ENCODE results near the gene UBR2. TPM values are rescaled to one million over a fixed set of nuclear protein-coding genes. Genes with fewer than 3 reads are reported as not detected.
A peak's percentile ranks its signal among the peaks of the same experiment; 100 is the strongest.

Gene UBR2
- total and polyA plus RNA-seq, 9 of the 15 experiments (the other 6 are each of a cell fraction or from before 2014, with no cell fraction given): 9.1 to 38.9 (median 23.4) TPM

GRCh38 chr6:42652024-42652746 is 88.4 kb downstream of the UBR2 start:
- WGBS (ENCODE audit: insufficient coverage, low coverage, missing lambda C conversion rate): 87% methylated on average over 5 of the region's 5 CpGs

GRCh38 chr6:42653851-42654250 is 90.0 kb downstream of the UBR2 start:
- no TSS peak for BruUV-seq (replicated peaks)
- H3K36me3 ChIP-seq (ENCODE audit: control insufficient read depth, insufficient read depth, low read length): peaks cover 76% of the 10 kb centered on the region

More at GRCh38 chr6:42652024-42652746, 88.4 kb downstream of the UBR2 start:
- TF ChIP-seq ESRRA (IDR thresholded peaks at IDR 0.05; ENCODE audit: borderline replicate concordance, low read depth) (0 out of 2 replicates have a peak, but pooled peaks have one; percentile 38), PYGO2 (tag; IDR thresholded peaks at IDR 0.05) (no peak)
- ChIA-PET POLR2A (interaction anchor here (0.7 kb wide), 1 partner anchor 52 kb away, joined by 3 read pairs; no protein-coding TSS in a partner anchor), CTCF (ENCODE audit: low intra/inter-chr PET ratio) (interaction anchor here (1.0 kb wide), 1 partner anchor 10 kb away, joined by 4 read pairs; no protein-coding TSS in a partner anchor)
- Histone ChIP-seq H3K79me2 (ENCODE audit: control insufficient read depth, insufficient read depth, low read length) (no peaks in the 10 kb centered on the region), H3K9me1 (ENCODE audit: control insufficient read depth, insufficient read depth, low read length) (no peaks in the 10 kb centered on the region), H3K36me3 (ENCODE audit: control insufficient read depth, insufficient read depth, low read length) (peaks cover 67% of the 10 kb centered on the region), H2AFZ (ENCODE audit: low read depth, low read length) (no peak overlapping the region), H3K27ac (ENCODE audit: extremely low read depth, low read depth, low read length) (no peak overlapping the region), H3K4me3 (no peak overlapping the region), H3K9ac (ENCODE audit: insufficient read depth in 1 of 2, low read depth in 2 of 2, low read length in 2 of 2) (no peak overlapping the region), H4K20me1 (replicated peaks; ENCODE audit: control insufficient read depth, insufficient read depth, low read length) (no peaks in the 10 kb centered on the region), H3K27me3 (ENCODE audit: control insufficient read depth in 2 of 2, insufficient read depth in 2 of 2, low read length in 2 of 2) (no peaks in the 10 kb centered on the region), H3K4me2 (ENCODE audit: insufficient read depth, low read length) (no peak overlapping the region), H3K9me3 (replicated peaks; ENCODE audit: control insufficient read depth, insufficient read depth, low read depth, low read length) (no peaks in the 10 kb centered on the region), H3K4me1 (replicated peaks in 1 of 2; ENCODE audit: control insufficient read depth in 2 of 2, insufficient read depth in 2 of 2, low read length in 2 of 2) (no peaks in the 10 kb centered on the region)
- in situ Hi-C loops (cut with MboI) (no loop called here), intact Hi-C loops (cut with micrococcal nuclease) (no loop called here)
- ATAC-seq (no peak), FAIRE-seq (no peak), DNase-seq (ENCODE audit: extremely low read depth in 1 of 4, low spot score in 3 of 4) (no peak)
- BruUV-seq (replicated peaks): no TSS peak

More at GRCh38 chr6:42653851-42654250, 90.0 kb downstream of the UBR2 start:
- CTCF ChIA-PET (ENCODE audit: low intra/inter-chr PET ratio): no interaction called here
- no peak for ATAC-seq
- Histone ChIP-seq H3K4me1 (replicated peaks in 1 of 2; ENCODE audit: control insufficient read depth in 2 of 2, insufficient read depth in 2 of 2, low read length in 2 of 2) (no peaks in the 10 kb centered on the region), H3K9ac (ENCODE audit: insufficient read depth in 1 of 2, low read depth in 2 of 2, low read length in 2 of 2) (no peak overlapping the region), H3K79me2 (ENCODE audit: control insufficient read depth, insufficient read depth, low read length) (no peaks in the 10 kb centered on the region), H4K20me1 (replicated peaks; ENCODE audit: control insufficient read depth, insufficient read depth, low read length) (no peaks in the 10 kb centered on the region), H3K4me3 (no peak overlapping the region), H3K9me3 (replicated peaks; ENCODE audit: control insufficient read depth, insufficient read depth, low read depth, low read length) (no peaks in the 10 kb centered on the region), H3K9me1 (ENCODE audit: control insufficient read depth, insufficient read depth, low read length) (no peaks in the 10 kb centered on the region), H2AFZ (ENCODE audit: low read depth, low read length) (no peak overlapping the region), H3K4me2 (ENCODE audit: insufficient read depth, low read length) (no peak overlapping the region), H3K27me3 (ENCODE audit: control insufficient read depth in 2 of 2, insufficient read depth in 2 of 2, low read length in 2 of 2) (no peaks in the 10 kb centered on the region), H3K27ac (ENCODE audit: extremely low read depth, low read depth, low read length) (no peak overlapping the region)
- no peak for TF ChIP-seq ZBTB2 (IDR thresholded peaks at IDR 0.05)
- no peak for TF ChIP-seq ZNF184 (CRISPR knock-in tag; IDR thresholded peaks at IDR 0.05)
- 92% methylated on average over 5 of the region's 5 CpGs for WGBS (ENCODE audit: insufficient coverage, low coverage, missing lambda C conversion rate)
- in situ Hi-C loops (cut with MboI) (no loop called here), intact Hi-C loops (cut with micrococcal nuclease) (no loop called here)
- no peak for FAIRE-seq
- POLR2A ChIA-PET: interaction anchor here (0.6 to 1.0 kb wide), 3 partner anchors 45 to 79 kb away, joined by 3 read pairs; partner anchors contain the start of gene PRPH2
- no peak for DNase-seq (ENCODE audit: extremely low read depth in 1 of 4, low spot score in 3 of 4)
